Putamen (tissue), 1 donor: ENCODE data around the gene SEC16B.
"Not testable (repeated sequence)": the region's sequence is repeated elsewhere in the genome, so short reads cannot be mapped to it uniquely, and the experiment has no call there.

ENCODE experiments used
- DNase-seq: peaks from one replicate; pipeline ENCODE4 v3.0.0-alpha.2; 2016; ENCODE audit warnings: low spot score

The SEC16B gene, protein sequence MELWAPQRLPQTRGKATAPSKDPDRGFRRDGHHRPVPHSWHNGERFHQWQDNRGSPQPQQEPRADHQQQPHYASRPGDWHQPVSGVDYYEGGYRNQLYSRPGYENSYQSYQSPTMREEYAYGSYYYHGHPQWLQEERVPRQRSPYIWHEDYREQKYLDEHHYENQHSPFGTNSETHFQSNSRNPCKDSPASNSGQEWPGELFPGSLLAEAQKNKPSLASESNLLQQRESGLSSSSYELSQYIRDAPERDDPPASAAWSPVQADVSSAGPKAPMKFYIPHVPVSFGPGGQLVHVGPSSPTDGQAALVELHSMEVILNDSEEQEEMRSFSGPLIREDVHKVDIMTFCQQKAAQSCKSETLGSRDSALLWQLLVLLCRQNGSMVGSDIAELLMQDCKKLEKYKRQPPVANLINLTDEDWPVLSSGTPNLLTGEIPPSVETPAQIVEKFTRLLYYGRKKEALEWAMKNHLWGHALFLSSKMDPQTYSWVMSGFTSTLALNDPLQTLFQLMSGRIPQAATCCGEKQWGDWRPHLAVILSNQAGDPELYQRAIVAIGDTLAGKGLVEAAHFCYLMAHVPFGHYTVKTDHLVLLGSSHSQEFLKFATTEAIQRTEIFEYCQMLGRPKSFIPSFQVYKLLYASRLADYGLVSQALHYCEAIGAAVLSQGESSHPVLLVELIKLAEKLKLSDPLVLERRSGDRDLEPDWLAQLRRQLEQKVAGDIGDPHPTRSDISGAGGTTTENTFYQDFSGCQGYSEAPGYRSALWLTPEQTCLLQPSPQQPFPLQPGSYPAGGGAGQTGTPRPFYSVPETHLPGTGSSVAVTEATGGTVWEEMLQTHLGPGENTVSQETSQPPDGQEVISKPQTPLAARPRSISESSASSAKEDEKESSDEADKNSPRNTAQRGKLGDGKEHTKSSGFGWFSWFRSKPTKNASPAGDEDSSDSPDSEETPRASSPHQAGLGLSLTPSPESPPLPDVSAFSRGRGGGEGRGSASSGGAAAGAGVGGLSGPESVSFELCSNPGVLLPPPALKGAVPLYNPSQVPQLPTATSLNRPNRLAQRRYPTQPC

DNA sequence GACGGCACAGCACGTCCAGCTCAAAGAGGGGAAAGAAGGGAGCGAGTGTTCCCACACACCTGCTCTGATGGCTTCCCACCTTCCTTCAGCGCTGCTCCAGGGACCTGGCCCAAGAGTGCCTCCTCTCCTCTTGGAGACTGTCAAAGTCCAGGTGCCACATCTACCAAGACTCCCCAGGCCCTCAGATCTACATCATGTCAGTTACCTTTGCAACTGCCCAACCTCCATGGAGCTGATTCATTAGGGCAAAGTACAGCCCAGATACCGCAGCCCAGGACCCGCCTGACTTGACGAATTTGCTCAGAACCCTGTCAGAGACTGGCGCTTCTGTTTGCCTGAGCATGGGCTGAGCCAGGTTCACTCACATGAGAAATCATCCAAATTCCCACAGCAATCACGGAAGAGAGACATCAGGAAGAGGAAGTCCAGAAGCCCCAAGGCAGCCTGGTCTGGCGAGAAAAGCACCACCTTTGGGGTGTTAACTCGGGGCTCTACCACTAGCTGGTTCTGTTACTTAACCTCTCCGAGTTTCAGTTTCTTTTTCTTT is at the start of gene SEC16B:
Gene SEC16B, minus strand, starts transcription at position 234 of the 547 bp plus-strand sequence. CDS start 2,077 bp downstream, outside the sequence.
- DNase-seq: no peak

DNA sequence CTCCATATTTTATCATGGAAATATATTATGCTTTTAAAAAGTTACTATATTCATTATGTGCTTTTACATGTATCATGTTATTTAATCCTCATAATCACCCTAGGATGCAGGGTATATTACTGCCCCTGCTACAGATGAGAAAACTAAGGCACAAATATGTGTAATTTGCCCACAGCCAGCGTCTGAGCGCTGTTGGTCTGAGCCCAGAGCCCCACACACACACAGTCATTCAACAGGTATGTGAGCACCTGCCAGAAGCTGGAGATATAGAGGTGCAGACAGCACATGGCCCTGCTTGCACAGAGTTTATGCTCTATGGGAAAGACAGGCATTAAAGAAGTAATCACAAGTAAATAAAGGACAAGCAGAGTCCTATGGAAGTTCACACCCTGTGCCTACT is 49.8 kb upstream of the SEC16B start:
- DNase-seq: no peak

DNA sequence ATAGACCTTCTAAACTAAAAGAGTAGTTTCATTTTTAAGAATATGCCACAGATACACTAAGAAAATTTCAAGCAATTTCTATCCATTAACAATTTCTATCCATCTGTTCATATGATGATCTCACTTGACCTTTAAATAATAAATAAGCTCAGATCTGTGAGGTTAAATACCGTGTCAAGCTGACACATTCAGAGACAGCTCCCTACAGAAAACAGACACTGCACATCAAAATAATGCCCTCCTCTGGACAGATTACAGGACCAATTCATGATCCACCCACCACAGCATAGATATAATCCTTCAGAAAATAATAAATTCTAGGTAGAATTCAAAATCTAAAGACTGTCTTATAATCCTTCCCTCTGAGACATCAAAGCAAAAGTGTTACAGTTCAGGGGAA is 49.4 kb upstream of the SEC16B start:
- DNase-seq: no peak

DNA sequence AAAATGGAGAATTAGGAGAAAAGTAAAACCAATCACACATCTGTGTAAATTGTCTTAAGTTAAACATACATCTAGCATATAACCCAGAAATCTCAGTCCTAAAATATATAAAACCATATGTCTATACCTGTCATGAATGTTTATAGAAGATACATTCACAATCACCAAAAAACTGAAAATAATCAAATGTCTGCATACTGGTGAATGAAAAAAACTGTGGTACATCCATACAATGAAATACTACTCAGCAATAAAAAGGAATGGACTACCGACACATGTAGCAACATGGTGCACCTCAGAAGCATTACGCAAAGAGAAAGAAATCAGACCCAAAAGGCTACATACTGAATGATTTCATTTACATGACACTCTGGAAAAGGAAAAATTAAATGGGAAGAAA is 47.7 kb upstream of the SEC16B start:
- no peak for DNase-seq

DNA sequence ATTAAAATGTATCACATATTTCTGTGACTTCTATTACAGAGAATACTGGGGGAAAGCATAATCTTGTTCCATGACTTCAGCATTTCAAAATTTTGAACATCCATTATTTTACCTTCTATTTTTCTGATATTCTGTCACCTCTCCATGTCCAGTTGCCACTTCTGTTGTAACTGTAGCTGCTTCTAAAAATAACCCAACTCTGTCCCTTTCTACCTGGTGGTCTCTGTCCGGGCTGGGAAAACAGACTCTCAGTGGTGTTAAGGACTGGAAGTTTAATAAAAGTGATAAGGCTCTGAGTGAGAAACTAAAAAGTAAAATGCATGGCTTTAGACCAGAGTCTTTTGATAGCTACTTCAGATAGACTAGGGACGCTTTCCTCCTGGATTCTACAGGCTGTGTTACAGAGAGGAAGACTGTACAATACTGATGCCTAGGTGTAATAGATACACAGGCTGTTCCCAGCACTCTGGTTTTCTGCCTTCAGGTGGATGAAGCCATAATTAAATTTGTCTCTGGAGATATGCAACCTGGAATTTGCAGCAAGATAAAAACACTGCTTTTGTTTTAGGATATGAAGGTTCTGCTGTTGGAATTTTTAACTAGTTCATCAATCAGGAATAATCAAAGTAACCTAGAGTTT is 42.1 kb upstream of the SEC16B start:
- DNase-seq: no peak

DNA sequence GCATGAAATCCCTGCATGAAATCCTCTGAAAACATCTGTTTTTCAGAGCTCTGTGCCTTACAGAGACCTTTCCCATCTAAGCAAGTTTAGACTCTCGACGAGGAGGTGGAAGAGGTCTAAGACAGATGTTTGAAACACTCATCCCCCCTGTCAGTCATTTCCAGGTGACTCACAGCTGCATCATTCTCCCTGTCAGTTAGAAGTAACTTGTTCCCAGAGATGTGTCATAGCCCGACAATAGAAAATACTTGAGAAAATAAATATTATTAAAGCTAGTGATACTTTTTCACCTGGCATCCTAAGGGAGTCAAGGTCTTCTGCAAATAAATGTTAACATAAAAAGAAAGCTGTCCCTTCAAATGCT is 41.6 kb upstream of the SEC16B start:
- DNase-seq: no peak

DNA sequence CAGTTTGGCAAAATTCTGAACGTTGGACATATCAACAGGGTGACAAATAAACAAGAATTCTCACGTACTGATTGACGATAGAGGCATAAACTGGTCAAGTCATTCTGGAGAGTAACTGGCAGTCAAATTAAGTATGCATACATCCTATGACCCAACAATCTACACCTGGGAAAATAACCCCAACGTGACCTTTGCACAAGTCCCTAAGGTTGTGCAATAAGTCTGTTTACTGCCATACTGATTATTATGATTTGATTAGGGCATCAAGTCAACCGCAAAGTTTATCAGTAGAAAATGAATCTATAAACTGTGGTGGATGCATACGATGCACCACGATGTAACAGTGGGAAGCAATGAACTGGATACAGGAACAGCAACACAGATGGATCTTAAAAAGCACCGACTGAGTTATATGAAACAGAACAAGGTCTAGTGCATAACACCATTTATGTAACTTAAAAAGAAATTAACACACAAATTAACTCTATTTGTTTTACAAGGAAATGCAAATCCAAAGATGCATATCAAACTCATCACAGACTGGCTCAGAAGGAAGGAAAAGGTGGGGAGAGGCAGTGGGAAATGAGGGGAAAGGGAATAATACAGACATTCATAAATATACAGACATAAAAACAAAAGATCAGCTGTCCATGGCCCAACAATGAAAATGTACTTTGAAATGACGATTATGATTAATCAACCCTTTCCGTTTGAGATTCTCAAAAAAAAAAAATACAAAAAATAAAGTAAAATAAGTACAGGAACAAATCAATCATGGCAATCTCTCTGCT is 41.0 kb upstream of the SEC16B start:
- DNase-seq: no peak

DNA sequence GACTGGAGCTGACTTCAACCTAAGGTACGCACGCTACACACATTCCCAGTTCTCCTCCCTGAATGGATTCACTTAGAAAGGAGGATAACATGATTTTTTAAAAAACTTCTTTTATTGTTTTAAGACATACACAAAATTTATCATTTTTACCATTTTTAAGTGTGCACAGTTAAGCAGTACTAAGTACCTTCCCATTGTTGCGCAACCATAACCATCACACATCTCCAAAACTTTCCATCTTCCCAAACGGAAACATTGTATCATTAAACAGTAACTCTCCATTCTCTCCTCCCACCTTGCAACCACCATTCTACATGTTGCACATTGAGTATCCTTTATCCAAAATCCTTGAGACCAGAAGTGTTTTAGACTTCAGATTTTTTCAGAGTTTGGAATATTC is 36.2 kb upstream of the SEC16B start:
- no peak for DNase-seq

DNA sequence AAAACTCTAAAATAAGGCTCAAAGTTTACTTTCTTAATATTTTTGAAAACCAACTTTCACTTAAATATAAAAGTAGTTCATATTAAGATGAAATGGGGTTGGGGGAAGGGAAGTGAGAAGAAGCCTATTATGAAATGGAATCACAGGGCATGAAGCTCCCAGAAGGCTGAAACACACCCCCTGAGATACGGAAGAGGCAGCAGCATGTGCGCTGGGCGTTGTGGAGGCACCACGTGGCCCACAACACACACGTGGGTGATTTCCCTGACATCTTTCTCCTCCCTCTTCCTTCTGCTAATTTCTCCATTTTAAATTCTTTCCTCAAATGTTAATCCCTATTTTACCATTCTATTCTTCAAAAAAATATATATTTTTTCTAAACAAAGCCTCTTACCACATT is 35.6 kb upstream of the SEC16B start:
- DNase-seq: peak; percentile 41

DNA sequence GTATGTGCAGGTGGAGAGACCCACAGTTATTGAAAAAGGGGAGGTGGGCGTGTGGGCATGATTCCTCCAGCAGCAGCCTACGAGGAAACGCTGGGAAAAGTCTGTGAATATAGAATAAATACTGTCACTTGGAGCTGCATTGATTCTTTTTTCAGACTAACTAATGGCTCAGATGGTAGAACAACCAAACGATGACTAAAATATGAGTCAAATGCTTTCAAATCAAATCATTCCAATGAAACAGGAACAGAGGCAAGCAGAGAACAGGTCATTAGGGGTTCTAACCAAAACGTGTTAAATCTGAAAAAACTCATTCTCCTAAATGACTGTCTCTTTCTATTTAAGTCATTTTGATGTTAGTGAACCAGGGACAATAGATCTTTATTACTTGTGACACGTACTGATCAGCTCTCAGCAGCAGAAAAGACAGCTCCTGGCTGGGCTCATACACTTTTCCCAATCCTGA is 35.1 kb upstream of the SEC16B start:
- DNase-seq: peak; percentile 43

DNA sequence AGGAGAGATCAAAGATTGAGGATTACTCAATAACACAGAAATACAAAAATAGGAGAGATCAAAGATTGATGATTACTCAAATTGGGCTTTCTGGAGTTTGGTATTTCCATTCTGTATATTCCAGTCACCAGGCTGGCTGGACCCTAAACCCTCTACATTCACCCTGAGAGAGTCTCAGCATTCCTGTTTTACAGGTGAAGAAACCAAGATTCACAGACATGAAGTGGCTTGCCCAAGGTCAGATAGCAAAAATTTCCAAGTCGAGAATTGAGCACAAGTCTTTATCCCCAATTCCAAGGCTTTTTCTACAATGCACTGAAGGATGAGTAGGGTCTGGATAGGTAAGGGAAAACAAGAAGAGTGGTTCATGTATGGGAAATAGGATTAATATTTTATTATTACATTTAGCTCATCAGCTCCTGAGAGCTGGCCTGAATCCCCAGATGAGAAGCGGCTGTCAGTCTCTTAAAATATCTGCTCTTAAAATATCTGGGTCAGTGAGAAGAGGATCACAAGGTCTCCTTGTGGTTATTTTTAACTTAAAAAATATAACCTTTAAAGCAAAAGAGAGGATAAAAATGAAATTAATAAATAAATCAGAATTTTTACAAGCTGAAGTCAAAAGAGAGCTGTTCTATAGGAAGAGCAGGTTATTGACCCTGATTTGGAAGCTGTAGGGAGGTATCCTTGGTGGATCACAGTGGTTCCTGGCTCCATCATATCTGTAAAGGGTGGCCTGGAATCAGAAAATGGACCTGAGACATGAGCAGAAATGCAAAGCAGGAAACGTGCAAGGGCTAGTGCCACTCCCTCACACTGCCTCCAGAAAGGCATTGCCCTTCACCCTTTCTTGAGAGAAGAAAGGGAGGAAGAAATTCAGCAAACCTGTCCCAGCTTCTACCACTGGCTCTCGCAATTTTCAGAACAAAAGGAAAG is 29.1 kb upstream of the SEC16B start:
- no peak for DNase-seq

DNA sequence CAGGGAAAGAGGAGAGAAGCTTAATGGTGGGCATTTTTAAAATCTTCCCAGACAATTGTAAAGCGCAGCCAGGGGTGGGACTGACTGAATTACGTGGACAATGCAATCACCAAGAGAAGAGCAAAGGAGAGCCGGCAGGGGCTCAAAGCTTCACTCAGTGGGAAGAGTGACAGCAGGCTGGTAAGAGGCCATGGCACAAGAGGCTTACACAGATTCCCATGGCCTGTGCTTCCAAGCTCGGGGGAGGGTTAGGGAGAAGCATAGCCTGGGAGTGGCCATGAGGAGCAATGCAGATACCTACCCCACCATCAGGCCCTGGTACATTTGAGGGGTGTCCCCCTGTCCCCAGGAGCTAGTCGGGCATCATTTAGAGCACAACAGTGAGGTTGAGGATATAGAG is 27.1 kb upstream of the SEC16B start:
- DNase-seq: no peak

DNA sequence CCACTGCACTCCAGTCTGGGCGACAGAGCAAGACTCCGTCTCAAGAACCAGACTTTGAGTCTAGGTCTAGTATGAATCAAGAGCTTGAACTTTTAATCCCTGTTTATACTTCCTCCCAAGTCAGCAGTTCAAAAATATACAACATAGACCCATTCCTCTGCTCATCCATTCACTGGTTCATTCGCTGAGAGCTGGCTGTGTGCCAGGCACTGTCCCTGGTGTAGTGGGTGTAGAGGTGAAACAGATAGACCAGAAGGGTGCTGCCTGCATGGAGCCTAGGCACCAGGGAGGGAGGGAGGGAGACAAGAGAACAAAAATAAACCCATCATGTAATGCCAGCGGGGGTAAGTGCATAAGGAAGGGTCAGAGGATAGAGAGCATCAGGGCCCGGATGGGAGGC is 25.5 kb upstream of the SEC16B start:
- no peak for DNase-seq

DNA sequence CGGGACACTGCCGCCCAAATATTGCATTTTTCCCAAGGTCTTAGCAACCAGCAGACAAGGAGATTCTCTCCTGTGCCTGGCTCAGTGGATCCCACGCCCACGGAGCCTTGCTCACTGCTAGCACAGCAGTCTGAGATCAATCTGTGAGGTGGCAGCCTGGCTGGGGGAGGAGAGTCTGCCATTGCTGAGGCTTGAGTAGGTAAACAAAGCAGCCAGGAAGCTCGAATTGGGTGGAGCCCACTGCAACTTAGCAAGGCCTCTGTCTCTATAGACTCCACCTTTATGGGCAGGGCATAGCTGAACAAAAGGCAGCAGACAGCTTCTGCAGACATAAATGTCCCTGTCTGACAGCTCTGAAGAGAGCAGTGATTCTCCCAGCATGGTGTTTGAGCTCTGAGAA is 16.4 kb upstream of the SEC16B start:
- not testable (repeated sequence) for DNase-seq

DNA sequence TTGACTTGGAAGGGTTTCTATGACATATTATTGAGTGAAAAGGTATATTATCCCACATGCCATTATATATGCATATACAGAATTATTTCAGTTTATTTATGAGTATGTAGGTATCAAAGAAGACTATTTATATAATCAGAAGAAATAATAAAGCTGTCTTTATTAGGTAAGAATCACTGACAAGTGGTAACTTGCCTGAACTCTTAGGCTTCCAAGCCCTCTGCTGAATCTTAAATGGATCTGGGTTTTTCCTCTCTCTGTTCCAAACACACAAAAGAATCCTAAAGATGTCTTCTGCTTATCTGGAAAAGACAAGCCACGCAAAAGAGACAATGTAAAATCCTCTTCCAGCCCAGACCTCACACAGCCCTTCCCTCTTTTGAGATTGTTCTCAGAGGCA is 14.9 kb upstream of the SEC16B start:
- no peak for DNase-seq

DNA sequence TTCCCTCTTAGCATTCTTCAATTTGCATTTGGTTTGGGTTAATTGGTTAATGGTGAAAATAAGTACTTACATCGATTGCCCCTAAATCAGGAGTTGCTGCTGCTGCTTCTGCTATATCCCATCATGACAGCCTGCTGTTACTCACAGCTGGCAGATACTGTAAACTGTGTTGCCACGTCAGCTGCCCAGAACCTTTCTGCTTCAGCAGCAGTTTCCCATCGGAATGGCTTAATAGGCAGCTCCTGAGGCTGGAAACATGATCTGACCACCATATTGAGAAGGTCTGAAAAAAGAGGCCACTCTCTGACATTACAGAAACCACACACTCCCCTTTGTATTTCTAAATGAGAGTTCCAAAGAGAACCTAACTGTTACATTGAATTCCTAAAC is 14.3 kb upstream of the SEC16B start:
- peak; percentile 72 for DNase-seq

DNA sequence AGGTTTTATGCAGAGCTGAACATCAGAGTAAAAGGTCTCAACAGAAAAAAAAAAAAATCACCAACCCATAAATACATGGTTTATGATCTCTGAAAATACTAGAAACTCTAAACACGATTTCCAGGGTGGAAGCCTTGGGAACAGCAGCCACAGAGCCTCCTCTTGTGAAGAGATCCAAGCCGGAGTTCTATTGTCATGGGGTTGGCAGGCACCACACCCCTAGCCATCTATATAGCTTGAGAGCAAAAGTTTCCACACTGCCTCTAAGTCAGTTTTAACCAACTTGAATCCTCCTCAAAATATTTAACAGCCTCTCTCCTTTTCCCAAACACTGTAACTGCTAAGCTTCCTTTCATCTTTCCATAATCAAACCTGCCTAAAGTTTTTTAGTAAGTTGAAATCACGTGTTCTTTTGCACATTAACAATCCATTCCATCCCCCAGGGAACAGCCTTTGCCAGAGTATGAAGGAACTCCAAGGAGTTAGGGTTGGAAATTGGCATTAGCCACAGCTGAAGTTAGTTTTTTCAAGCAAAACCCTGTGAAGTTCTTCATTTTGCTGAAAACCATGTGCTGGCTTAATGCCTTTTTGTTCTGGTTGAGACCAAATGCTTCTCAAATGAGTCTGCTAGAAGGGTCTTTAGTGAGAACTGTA is 13.8 kb upstream of the SEC16B start:
- DNase-seq: no peak

DNA sequence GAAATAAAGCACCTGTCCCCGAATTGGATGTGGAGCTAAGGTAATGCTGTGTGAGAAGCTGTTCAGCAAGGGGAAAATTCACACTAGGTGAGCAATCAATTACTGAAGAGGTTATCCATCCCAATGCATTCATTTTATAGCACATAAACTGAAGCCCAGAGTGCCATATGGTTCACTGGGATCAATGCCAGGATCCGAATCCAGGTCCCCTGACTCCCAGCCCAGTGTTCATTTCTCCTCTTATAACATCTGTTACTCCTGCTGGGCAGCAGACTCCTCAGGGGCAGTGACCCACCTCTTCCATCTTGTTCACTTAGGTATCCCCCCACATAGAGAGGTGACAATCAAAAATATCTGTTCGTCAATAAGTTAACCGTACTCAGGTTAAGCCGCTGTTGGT is 13.2 kb upstream of the SEC16B start:
- DNase-seq: no peak

DNA sequence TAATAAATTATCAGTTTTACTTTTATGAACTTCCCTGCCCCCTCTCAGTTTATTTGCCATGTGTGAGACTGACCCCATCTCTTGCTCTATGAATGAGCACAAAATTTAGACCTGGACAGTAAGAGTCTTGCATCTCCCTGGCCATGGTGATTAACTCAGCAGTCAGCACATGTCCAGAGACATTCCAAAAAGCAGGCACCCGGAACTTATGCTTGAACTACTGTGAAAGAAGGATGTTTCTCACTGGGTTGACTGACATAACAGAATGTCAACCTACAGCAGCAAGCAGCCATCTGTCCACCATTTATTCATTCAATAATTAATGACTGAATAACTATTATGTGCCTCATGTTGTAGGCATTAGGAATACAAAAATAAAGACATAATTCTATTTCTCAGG is 11.3 kb upstream of the SEC16B start:
- no peak for DNase-seq

DNA sequence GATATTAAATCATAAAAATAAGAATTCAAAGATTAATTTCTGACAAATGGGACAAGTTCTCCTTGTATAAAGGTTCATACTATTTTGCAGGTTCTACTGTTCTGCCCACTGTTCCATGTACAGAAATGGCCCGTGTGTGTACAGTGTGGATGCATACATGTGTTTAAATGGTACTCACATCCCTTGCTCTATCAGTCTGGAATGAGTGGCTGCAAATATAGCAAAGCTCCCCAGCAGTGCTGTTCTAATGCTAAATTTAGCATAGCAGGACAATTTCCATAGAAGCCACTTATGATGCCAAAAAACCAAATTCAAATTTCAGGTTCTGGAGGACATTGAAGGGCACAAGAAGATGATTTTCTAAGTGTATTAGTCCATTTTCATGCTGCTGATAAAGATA is 9.4 kb upstream of the SEC16B start:
- DNase-seq: no peak
